ENCODE results near the gene NPY5R.

NPY5R gene

DNA sequence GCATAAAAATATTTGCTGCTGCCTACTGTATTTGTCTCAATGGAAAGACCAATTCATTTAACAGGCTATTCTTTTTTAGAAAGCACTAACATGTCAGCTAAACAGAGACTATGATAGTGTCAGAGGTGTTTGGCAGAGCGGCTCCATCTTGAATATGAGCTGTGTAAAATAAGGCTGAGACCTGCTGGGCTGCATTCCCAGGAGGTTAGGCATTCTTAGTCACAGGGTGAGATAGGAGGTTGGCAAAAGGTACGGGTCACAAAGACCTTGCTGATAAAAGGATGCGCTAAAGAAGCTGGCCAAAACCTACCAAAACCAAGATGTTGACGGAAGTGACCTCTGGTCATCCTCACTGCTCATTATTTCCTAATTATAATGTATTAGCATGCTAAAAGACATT, 41.8 kb downstream of the NPY5R start:
- DNase-seq: no peak

DNA sequence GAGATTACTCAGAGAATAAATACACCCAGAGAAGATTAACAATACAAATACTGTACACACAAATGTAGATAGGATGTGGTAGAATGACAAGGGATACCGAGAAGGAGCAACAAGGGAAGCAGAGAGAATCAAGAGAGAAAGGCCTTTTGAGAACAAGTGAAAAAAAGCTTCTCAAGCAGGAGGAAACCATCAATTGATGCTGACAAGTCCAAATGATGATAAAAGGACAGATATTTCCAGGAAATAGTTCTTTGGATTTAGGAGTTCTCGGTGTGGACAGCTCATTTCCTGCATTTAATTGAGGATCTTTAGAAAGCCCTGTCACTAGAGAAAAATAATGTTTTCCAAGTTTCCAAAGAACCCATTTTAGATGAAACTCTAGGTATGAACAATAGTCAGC, 48.1 kb downstream of the NPY5R start:
- DNase-seq: no peak

DNA sequence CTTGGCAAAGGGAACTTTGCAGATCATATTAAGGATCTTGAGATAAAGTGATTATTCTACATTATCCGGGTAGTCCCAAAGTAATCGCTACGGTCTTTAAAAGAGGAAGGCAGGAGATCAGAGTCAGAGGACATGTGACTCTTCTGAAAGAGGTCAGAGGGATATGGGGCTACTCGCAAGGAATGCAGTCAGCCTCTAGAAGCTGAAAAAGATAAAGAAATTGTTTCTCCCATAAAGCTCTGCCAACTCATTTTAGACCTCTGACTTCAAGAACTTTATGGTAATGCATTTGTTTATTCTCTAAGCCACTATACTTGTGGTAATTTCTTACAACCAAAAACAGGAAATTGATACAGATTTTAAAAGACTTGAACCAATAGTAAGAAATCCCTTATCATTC, 48.6 kb downstream of the NPY5R start:
- no peak for DNase-seq

DNA sequence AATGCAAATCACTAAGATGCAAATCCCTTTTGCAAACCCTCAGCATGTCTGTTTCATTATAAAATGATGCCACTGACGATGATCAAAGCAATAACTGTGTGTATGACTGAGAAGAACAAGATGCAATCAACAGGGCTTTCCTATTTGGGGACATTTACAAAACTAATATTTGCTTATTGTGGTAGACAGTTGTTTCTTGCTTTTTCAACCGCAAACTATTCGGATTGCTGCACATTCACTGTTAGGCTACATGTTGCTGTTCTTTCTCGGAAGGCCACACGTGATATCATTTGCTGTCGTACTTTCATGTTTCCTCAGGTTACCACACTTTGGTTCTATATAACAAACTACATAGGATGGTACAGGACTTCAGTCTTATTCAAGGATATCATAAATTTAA, 49.8 kb downstream of the NPY5R start:
- no peak for DNase-seq

DNA sequence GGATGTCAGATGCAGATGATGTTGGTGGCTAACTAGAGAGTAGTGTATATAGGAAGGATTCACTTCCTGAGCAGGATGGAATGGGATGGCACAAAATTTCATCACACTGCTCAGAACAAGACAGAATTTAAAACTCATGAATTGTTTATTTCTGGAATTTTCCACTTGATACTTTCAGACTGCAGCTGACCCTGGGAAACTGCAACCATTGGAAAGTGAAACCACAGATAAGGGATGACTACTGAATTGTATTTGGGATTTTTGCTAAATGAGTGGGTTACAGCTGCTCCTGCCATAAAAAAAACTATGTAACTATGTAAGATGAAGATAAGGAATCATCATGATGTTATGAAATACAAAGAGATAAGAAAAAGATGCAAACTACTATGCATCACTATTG, 51.4 kb downstream of the NPY5R start:
- no peak for DNase-seq

DNA sequence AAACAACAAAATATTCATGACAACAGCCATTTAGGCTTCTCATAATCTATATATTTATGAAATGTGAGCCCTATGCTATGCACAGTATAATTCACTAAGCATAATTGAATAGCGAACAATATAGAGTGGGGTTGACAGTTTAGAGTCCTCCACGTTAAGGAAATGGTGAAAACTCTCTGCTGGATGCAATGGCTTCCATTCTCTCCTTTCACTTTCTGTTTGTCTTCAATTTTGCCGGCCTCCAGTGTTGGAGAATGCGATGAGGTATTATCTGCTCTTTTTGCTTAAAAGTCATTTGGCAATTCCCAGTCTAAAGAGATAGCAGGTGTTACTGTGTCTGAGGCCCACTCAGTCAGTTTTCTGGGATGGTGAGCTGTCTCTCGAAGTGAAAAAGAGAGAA, 52.1 kb downstream of the NPY5R start:
- no peak for DNase-seq

DNA sequence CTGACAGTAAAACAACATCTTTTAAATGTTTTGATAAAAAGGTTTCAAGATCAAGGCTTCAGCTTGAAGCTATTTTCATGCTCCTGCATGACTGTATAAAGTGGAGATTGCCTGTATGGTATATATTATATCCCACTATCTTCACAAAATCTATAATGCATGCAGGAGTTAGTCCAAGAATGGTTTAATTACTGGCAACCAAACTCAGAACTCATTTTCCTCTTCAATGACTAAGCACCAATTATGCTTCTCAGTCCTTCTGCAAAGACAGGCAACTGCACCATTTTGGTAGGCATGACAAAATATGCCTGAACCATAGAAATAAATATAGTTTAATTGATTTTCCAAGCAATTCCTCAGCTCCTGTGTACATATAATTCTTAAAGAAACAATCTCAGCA, 54.5 kb downstream of the NPY5R start:
- no peak for DNase-seq

DNA sequence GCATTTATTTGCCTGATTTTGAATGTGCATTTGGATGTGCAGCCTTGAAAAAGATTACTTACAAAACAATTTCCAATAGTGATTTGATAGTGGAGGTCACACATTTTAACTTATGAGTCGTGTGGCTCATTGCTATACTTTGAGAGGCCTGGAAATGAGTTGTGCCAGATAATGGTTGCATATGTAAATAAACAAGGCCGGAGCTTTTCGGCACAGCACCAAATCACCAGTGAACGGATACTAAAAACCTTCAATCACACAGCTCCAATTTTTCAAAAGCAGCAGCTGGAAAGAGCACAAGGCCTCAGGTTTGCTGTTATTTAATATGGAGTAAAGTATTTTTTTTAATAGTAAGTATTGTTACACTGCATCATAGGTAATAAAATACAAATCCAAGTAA, 57.2 kb downstream of the NPY5R start:
- DNase-seq: no peak
